IPS-18a (cell line): ENCODE data around the gene CD99.
"Not testable (repeated sequence)": the region's sequence is repeated elsewhere in the genome, so short reads cannot be mapped to it uniquely, and the experiment has no call there.

ENCODE experiments used
- H3K27ac ChIP-seq: one replicate; pipeline ENCODE4 v1.5.1; 2013; ENCODE audit warnings: low read length
- H3K27me3 ChIP-seq: one replicate; pipeline ENCODE4 v1.6.1; 2013; ENCODE audit warnings: mild to moderate bottlenecking, low read length; ENCODE audit not compliant: control insufficient read depth, insufficient read depth
- H3K36me3 ChIP-seq: one replicate; pipeline ENCODE4 v1.6.1; 2013; ENCODE audit warnings: low read depth, low read length; ENCODE audit not compliant: control insufficient read depth
- H3K4me1 ChIP-seq: one replicate; pipeline ENCODE4 v1.6.1; 2013; ENCODE audit warnings: low read depth, low read length; ENCODE audit not compliant: control insufficient read depth
- H3K4me3 ChIP-seq: one replicate; pipeline ENCODE4 v1.5.1; 2013; ENCODE audit warnings: low read length
- H3K9ac ChIP-seq: one replicate; pipeline ENCODE4 v1.6.1; 2013; ENCODE audit warnings: mild to moderate bottlenecking, low read length, moderate library complexity
- H3K9me3 ChIP-seq: one replicate; pipeline ENCODE4 v1.6.1; 2013; ENCODE audit warnings: low read depth, low read length; ENCODE audit not compliant: control insufficient read depth

Gene CD99

GRCh38 chrX:2748815-2749188, 57.7 kb downstream of the CD99 start:
- no peak overlapping the region for H3K4me3 ChIP-seq
- H3K27ac ChIP-seq: no peak overlapping the region
- H3K4me1 ChIP-seq: no peaks in the 10 kb centered on the region
- H3K9me3 ChIP-seq: peaks cover 3% of the 10 kb centered on the region
- H3K9ac ChIP-seq: no peak overlapping the region
- no peaks in the 10 kb centered on the region for H3K27me3 ChIP-seq
- H3K36me3 ChIP-seq: no peaks in the 10 kb centered on the region

GRCh38 chrX:2751291-2751690, 60.2 kb downstream of the CD99 start:
- no peak overlapping the region for H3K9ac ChIP-seq
- H3K4me3 ChIP-seq: no peak overlapping the region

GRCh38 chrX:2751874-2752300, 60.8 kb downstream of the CD99 start, which contains the start of gene XG:
XG (plus strand) TSS chrX:2752040; CDS start chrX:2752275, 235 bp downstream.
- H3K4me3 ChIP-seq, H3K36me3 ChIP-seq, H3K9ac ChIP-seq, H3K9me3 ChIP-seq, H3K4me1 ChIP-seq, H3K27ac ChIP-seq, H3K27me3 ChIP-seq: not testable (repeated sequence)

More at GRCh38 chrX:2751291-2751690, 60.2 kb downstream of the CD99 start:
- Histone ChIP-seq H3K4me1 (no peaks in the 10 kb centered on the region), H3K27me3 (no peaks in the 10 kb centered on the region), H3K27ac (no peak overlapping the region), H3K9me3 (peaks cover 3% of the 10 kb centered on the region), H3K36me3 (no peaks in the 10 kb centered on the region)

GRCh38 chrX:2752441-2752840, 61.3 kb downstream of the CD99 start:
- not testable (repeated sequence) for H3K4me1 ChIP-seq, H3K27ac ChIP-seq, H3K36me3 ChIP-seq, H3K4me3 ChIP-seq, H3K9me3 ChIP-seq, H3K9ac ChIP-seq, H3K27me3 ChIP-seq

- not testable (repeated sequence) for H3K4me1 ChIP-seq, H3K4me3 ChIP-seq, H3K27me3 ChIP-seq, H3K9me3 ChIP-seq, H3K27ac ChIP-seq, H3K9ac ChIP-seq, H3K36me3 ChIP-seq
These were observed 64.1 kb downstream of the CD99 start for GRCh38 chrX:2755163-2755715.

GRCh38 chrX:2756548-2756947, 65.5 kb downstream of the CD99 start:
- Histone ChIP-seq H3K9me3 (no peaks in the 10 kb centered on the region), H3K9ac (no peak overlapping the region), H3K27ac (no peak overlapping the region), H3K4me3 (no peak overlapping the region), H3K4me1 (no peaks in the 10 kb centered on the region), H3K27me3 (no peaks in the 10 kb centered on the region), H3K36me3 (no peaks in the 10 kb centered on the region)

- no peaks in the 10 kb centered on the region for H3K4me1 ChIP-seq
- no peaks in the 10 kb centered on the region for H3K36me3 ChIP-seq
- H3K27ac ChIP-seq: no peak overlapping the region
- H3K9me3 ChIP-seq: no peaks in the 10 kb centered on the region
- no peaks in the 10 kb centered on the region for H3K27me3 ChIP-seq
- H3K9ac ChIP-seq: no peak overlapping the region
- no peak overlapping the region for H3K4me3 ChIP-seq
These were observed 70.2 kb downstream of the CD99 start for GRCh38 chrX:2761246-2761645.

- not testable (repeated sequence) for H3K27ac ChIP-seq, H3K9me3 ChIP-seq, H3K27me3 ChIP-seq, H3K4me3 ChIP-seq, H3K4me1 ChIP-seq, H3K9ac ChIP-seq, H3K36me3 ChIP-seq
These were observed 71.6 kb downstream of the CD99 start for GRCh38 chrX:2762671-2763070.

GRCh38 chrX:2764766-2765548, 73.9 kb downstream of the CD99 start:
- H3K4me1 ChIP-seq, H3K27ac ChIP-seq, H3K36me3 ChIP-seq, H3K4me3 ChIP-seq, H3K9me3 ChIP-seq, H3K27me3 ChIP-seq, H3K9ac ChIP-seq: not testable (repeated sequence)

GRCh38 chrX:2765549-2765830, 74.4 kb downstream of the CD99 start:
- H3K4me1 ChIP-seq: peaks cover 4% of the 10 kb centered on the region
- no peak overlapping the region for H3K4me3 ChIP-seq
- H3K36me3 ChIP-seq: no peaks in the 10 kb centered on the region
- no peak overlapping the region for H3K27ac ChIP-seq
- no peak overlapping the region for H3K9ac ChIP-seq
- no peaks in the 10 kb centered on the region for H3K9me3 ChIP-seq
- H3K27me3 ChIP-seq: no peaks in the 10 kb centered on the region

GRCh38 chrX:2766906-2767305, 75.8 kb downstream of the CD99 start:
- H3K27me3 ChIP-seq: no peaks in the 10 kb centered on the region
- no peaks in the 10 kb centered on the region for H3K36me3 ChIP-seq
- no peak overlapping the region for H3K9ac ChIP-seq
- H3K4me3 ChIP-seq: no peak overlapping the region
- no peaks in the 10 kb centered on the region for H3K9me3 ChIP-seq
- no peak overlapping the region for H3K27ac ChIP-seq
- H3K4me1 ChIP-seq: peaks cover 4% of the 10 kb centered on the region
